Measurements from ENCODE around the gene CCIN.
"Not testable (repeated sequence)": the region's sequence is repeated elsewhere in the genome, so short reads cannot be mapped to it uniquely, and the experiment has no call there.

The CCIN gene

GRCh38 chr9:36174731-36175130, 5.5 kb downstream of the CCIN start:
- no peak overlapping the region for H3K4me3 ChIP-seq (ENCODE audit: low read length)
- TF ChIP-seq CTCF (conservative IDR thresholded peaks at IDR 0.05; ENCODE audit: low read depth, low read length), result no peak
- no peak for DNase-seq (ENCODE audit: low read depth)

DNA sequence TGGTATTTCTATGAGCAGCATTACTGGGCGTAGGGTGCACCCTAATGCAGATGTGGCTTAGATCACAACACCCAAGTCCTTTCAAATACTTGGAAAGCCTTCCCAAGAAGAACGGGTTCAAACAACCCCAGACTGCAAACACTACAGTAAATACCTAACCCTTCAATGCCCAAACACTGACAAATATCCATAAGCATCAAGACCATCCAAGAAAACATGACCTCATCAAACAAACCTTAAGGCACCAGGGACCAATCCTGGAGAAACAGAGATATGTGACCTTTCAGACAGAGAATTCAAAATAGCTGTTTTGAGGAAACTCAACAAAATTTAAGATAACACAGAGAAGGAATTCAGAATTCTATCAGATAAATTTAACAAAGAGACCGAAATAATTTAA, 6.0 kb downstream of the CCIN start:
- not testable (repeated sequence) for DNase-seq (ENCODE audit: low read depth)

DNA sequence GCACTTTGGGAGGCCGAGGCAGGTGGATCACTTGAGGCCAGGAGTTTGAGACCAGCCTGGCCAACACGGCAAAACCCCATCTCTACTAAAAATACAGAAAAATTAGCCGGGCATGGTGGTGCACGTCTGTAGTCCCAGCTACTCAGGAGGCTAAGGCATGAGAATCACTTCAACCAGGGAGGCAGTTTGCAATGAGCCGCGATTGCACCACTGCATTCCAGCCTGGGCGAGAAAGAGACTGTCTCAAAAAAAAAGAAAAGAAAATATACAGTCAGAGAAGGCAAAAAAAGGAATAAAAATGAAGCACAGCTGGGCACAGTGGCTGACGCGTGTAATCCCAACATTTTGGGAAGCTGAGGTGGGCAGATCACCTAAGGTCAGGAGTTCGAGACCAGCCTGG, 7.3 kb downstream of the CCIN start:
- DNase-seq (ENCODE audit: low read depth); H3K4me3 ChIP-seq (ENCODE audit: low read length): not testable (repeated sequence)

More for the DNA sequence above, 6.0 kb downstream of the CCIN start:
- H3K4me3 ChIP-seq (ENCODE audit: low read length), result not testable (repeated sequence)

DNA sequence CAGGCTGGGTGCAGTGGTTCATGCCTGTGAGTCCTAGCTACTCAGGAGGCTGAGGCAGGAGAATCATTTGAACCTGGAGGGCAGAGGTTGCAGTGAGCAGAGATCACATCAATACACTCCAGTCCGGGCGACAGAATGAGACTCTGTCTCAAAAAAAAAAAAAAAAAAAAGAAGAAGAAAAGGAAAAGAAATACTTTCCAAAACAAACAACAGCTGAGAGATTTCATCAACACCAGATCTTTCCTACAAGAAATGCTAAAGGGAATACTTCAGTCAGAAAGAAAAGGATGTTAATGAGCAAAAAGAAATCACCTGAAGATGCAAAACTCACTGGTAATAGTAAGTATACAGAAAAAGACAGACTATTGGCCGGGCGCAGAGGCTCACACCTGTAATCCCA, 8.4 kb downstream of the CCIN start:
- no peak overlapping the region for H3K4me3 ChIP-seq (ENCODE audit: low read length)
- no peak for TF ChIP-seq CTCF (conservative IDR thresholded peaks at IDR 0.05; ENCODE audit: low read depth, low read length)
- no peak for DNase-seq (ENCODE audit: low read depth)

- H3K4me3 ChIP-seq (ENCODE audit: low read length); DNase-seq (ENCODE audit: low read depth): not testable (repeated sequence)
Observed at GRCh38 chr9:36180243-36180642, 11.1 kb downstream of the CCIN start.

DNA sequence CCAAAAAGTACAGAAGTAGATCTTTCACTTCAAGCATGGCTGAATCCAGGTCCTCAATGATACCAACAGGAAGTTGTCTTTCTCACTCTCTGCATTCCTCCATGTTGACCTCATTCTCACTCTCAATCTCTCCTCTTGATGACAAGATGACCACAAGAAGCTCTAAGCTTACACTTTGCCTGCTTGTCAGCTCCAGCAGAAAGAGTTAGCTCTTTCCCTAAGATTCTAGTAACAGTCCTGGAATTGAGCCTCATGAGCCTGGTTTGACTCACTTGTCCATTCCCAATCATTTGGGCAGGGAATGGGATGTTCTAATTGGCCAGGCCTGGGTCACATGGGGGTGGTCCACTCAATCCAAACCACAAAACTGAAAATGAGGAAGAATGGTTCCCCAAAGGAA, 18.2 kb downstream of the CCIN start:
- no peak for DNase-seq (ENCODE audit: low read depth)
- no peak for TF ChIP-seq CTCF (conservative IDR thresholded peaks at IDR 0.05; ENCODE audit: low read depth, low read length)
- no peak overlapping the region for H3K4me3 ChIP-seq (ENCODE audit: low read length)

DNA sequence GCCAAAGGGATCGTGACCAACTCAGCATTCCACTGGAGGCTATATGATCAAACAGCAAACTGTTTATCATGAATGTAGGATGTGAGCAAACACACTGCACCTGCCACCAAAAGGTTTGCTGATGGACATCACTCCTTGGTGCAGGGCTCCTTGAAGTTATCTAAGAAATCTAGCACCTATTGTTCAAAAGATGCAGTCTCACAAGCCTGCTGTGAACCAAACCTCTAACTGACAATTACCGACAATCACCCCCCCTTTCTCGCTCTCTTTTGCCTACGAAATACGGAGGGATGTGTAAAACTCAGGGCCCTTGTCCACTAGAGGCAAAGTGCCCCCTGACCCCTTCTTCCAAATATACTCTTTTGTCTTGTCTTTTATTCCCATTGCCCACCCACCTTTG, 19.0 kb downstream of the CCIN start:
- H3K4me3 ChIP-seq (ENCODE audit: low read length), result no peak overlapping the region
- DNase-seq (ENCODE audit: low read depth), result no peak
- TF ChIP-seq CTCF (conservative IDR thresholded peaks at IDR 0.05; ENCODE audit: low read depth, low read length), result no peak

- no peak for TF ChIP-seq CTCF (conservative IDR thresholded peaks at IDR 0.05; ENCODE audit: low read depth, low read length)
- no peak for DNase-seq (ENCODE audit: low read depth)
- peak overlapping the region; percentile 87 for H3K4me3 ChIP-seq (ENCODE audit: low read length)
Observed at GRCh38 chr9:36189976-36190375, 20.8 kb downstream of the CCIN start.

All from retinal pigment epithelial cell (primary cell).